Measurements from ENCODE around the gene POP4. TPM values are rescaled to one million over a fixed set of nuclear protein-coding genes. Genes with fewer than 3 reads are reported as not detected.

The POP4 gene
- total RNA-seq, 6 experiments from 2014 or later, result 73.9 to 104 (median 88.8) TPM

DNA sequence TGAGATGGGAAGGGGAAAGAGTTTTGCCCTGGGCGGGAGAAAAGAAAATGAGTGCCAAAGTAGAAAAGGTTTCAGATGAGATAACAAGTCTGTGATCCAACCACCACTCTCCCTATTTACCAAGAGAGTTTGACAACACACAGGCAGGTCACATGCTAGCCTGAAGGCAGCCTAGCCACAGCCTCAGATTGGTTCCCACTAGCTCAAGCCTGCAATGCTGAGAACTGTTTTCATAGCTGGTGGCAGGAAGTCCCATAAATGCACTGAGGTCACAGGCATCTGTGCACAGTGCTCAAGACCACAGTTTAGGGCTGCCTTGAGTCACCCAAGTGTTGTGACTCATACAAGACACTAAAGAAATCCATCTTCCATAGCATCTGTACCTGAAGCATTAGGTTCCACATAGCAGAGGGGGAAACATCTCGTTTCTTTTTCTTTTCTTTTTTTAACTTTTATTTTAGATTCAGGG lies 18.5 kb upstream of the POP4 start:
- Mint-ChIP-seq H3K36me3 (ENCODE audit: low read depth) (no peaks in the 10 kb centered on the region), H3K4me3 (no peak overlapping the region), H3K27me3 (ENCODE audit: insufficient read depth) (peaks cover 22% of the 10 kb centered on the region), H3K9me3 (no peaks in the 10 kb centered on the region), H3K27ac (no peak overlapping the region), H3K4me1 (ENCODE audit: low read depth) (peaks cover 38% of the 10 kb centered on the region)
- peak; percentile 77 for DNase-seq
- TF ChIP-seq, protein P1, sequence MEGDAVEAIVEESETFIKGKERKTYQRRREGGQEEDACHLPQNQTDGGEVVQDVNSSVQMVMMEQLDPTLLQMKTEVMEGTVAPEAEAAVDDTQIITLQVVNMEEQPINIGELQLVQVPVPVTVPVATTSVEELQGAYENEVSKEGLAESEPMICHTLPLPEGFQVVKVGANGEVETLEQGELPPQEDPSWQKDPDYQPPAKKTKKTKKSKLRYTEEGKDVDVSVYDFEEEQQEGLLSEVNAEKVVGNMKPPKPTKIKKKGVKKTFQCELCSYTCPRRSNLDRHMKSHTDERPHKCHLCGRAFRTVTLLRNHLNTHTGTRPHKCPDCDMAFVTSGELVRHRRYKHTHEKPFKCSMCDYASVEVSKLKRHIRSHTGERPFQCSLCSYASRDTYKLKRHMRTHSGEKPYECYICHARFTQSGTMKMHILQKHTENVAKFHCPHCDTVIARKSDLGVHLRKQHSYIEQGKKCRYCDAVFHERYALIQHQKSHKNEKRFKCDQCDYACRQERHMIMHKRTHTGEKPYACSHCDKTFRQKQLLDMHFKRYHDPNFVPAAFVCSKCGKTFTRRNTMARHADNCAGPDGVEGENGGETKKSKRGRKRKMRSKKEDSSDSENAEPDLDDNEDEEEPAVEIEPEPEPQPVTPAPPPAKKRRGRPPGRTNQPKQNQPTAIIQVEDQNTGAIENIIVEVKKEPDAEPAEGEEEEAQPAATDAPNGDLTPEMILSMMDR (IDR thresholded peaks at IDR 0.05), result no peak

DNA sequence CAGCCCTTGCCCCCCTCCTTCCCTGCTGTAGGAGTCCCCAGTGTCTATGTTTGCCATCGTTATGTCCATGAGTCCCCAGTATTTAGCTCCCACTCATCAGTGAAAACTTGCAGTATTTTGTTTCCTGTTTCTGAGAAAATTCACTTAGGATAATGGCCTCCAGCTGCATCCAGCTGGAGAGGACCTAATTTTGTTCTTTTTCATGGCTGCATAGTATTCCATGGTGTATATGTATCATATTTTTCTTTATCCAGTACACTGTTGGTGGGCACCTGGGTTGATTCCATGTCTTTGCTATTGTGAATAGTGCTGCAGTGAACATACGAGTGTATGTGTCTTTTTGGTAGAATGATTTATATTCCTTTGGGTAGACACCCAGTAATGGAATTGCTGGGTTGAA lies 18.0 kb upstream of the POP4 start:
- no peak overlapping the region for H3K27ac Mint-ChIP-seq
- H3K36me3 Mint-ChIP-seq (ENCODE audit: low read depth), result no peaks in the 10 kb centered on the region
- DNase-seq, result no peak
- no peaks in the 10 kb centered on the region for H3K9me3 Mint-ChIP-seq
- TF ChIP-seq, protein P1 (IDR thresholded peaks at IDR 0.05), result no peak
- no peak overlapping the region for H3K4me3 Mint-ChIP-seq
- peaks cover 27% of the 10 kb centered on the region for H3K27me3 Mint-ChIP-seq (ENCODE audit: insufficient read depth)
- peaks cover 33% of the 10 kb centered on the region for H3K4me1 Mint-ChIP-seq (ENCODE audit: low read depth)

DNA sequence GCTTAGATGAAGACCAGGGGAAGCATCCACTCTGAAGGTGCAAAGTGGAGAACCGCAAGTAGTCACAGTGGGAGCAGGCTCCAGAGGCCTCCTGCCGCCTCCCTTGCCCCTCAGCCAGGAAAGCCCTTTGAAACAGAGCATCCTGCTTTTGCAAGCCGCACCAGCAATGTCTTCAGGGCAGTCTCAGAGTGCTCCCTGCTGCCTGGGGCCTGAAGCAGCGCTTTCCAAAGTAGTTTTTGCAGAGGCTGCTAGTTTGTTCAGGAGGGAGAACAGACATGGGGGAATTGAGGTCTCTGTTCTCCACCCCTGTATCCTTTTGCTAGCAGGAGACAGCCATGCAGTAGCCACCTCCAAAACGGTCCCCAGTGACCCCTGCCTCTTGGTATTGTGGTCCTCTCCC lies 15.8 kb upstream of the POP4 start:
- no peaks in the 10 kb centered on the region for H3K36me3 Mint-ChIP-seq (ENCODE audit: low read depth)
- no peak for DNase-seq
- no peaks in the 10 kb centered on the region for H3K9me3 Mint-ChIP-seq
- peaks cover 23% of the 10 kb centered on the region for H3K4me1 Mint-ChIP-seq (ENCODE audit: low read depth)
- TF ChIP-seq, protein P1 (IDR thresholded peaks at IDR 0.05), result no peak
- H3K27me3 Mint-ChIP-seq (ENCODE audit: insufficient read depth), result peaks cover 29% of the 10 kb centered on the region
- no peak overlapping the region for H3K4me3 Mint-ChIP-seq
- H3K27ac Mint-ChIP-seq, result no peak overlapping the region

DNA sequence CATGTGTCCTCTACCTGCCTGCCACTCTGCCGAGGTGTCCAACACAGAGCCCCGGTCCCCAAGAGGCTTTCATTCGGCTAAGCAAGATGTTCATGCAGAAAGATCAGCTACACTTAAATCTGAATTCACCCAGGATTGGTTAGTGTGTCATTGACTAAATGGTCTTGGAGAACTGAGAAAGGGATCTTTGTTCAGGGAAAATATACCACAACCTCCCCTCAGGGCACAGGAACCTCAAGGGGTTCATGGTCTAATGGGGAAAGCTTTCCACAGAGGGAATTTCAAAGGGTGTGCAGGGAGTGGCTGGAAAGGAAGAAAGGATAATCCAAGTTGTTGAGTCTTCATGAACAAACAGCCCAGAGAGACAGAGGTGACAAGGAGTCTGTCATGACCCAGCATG lies 14.4 kb upstream of the POP4 start:
- H3K27me3 Mint-ChIP-seq (ENCODE audit: insufficient read depth), result peaks cover 31% of the 10 kb centered on the region
- no peaks in the 10 kb centered on the region for H3K36me3 Mint-ChIP-seq (ENCODE audit: low read depth)
- no peak for DNase-seq

DNA sequence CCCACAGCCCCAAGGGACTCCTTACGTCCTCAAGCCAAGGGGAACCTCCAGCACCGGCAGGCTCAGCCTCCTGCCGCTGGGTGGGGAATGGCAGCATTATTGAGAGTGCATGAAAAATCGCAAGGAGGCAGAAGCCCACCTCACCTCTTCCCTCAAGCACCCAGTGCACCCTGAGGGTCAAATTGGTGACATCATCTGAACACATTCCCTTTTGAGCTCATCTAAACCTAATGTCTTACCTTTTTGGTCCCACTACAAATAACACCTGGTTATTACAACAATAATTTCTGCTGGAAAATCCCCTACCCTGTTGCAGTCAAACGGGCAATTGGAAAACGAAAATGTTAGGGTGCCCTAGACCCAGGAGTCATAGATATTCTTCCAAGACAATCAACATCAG lies 12.2 kb upstream of the POP4 start:
- peaks cover 39% of the 10 kb centered on the region for H3K27me3 Mint-ChIP-seq (ENCODE audit: insufficient read depth)
- no peak overlapping the region for H3K4me3 Mint-ChIP-seq
- no peaks in the 10 kb centered on the region for H3K9me3 Mint-ChIP-seq
- H3K27ac Mint-ChIP-seq, result no peak overlapping the region
- DNase-seq, result no peak
- TF ChIP-seq, protein P1 (IDR thresholded peaks at IDR 0.05), result no peak
- no peaks in the 10 kb centered on the region for H3K4me1 Mint-ChIP-seq (ENCODE audit: low read depth)
- H3K36me3 Mint-ChIP-seq (ENCODE audit: low read depth), result no peaks in the 10 kb centered on the region

More for the DNA sequence above, 14.4 kb upstream of the POP4 start:
- Mint-ChIP-seq H3K9me3 (no peaks in the 10 kb centered on the region), H3K4me3 (no peak overlapping the region), H3K4me1 (ENCODE audit: low read depth) (peaks cover 13% of the 10 kb centered on the region), H3K27ac (no peak overlapping the region)
- TF ChIP-seq, protein P1 (IDR thresholded peaks at IDR 0.05), result no peak
